Neutrophil (primary cell): ENCODE results near the gene CCR1.

Source experiments
- H3K27ac ChIP-seq: fragments of 200-600 bp; sonication (generic); 2 replicates; pipeline ENCODE4 v1.5.1; 2016; ENCODE audit warnings: mild to moderate bottlenecking, moderate library complexity
- H3K27me3 ChIP-seq: fragments of 200-600 bp; sonication (generic); 2 replicates; pipeline ENCODE4 v1.6.0; 2016; ENCODE audit warnings: mild to moderate bottlenecking
- H3K36me3 ChIP-seq: fragments of 200-600 bp; sonication (generic); 2 replicates; pipeline ENCODE4 v1.5.1; 2017
- H3K4me1 ChIP-seq, 2 experiments: fragments of 200-600 bp in 1 of 2; sonication (generic) in 1 of 2; 1 replicate in 1 of 2; 2 replicates in 1 of 2; pipeline versions ENCODE4 v1.5.1 to v1.6.1; 2013 to 2016; ENCODE audit warnings: low read depth in 1 of 2, low read length in 1 of 2, mild to moderate bottlenecking in 1 of 2, moderate library complexity in 1 of 2; ENCODE audit not compliant: control insufficient read depth in 1 of 2, insufficient read depth in 1 of 2
- H3K4me3 ChIP-seq, 2 experiments: fragments of 200-600 bp in 1 of 2; sonication (generic) in 1 of 2; 1 replicate in 1 of 2; 2 replicates in 1 of 2; pipeline ENCODE4 v1.5.1; 2013 to 2016; ENCODE audit warnings: low read depth in 1 of 2, low read length in 1 of 2, mild to moderate bottlenecking in 1 of 2, moderate library complexity in 1 of 2
- H3K9me3 ChIP-seq: fragments of 200-600 bp; sonication (generic); 2 replicates; pipeline ENCODE4 v1.5.1; 2016
- CTCF ChIP-seq: fragments of 200-600 bp; sonication (generic); IDR thresholded peaks from 2 replicates; pipeline ENCODE4 v1.5.1; 2016; ENCODE audit warnings: antibody characterized with exemption

CCR1 gene

GRCh38 chr3:46221391-46221790 is 13.3 kb upstream of the CCR1 start:
- Histone ChIP-seq H3K36me3 (no peaks in the 10 kb centered on the region), H3K9me3 (no peaks in the 10 kb centered on the region), H3K27ac (peak overlapping the region; percentile 89), H3K27me3 (no peaks in the 10 kb centered on the region), H3K4me3 (no peak overlapping the region), H3K4me1 (peaks cover 30 to 31% of the 10 kb centered on the region in 2 experiments)
- no peak for TF ChIP-seq CTCF

GRCh38 chr3:46218196-46218709 is 10.1 kb upstream of the CCR1 start:
- H3K36me3 ChIP-seq = no peaks in the 10 kb centered on the region
- no peaks in the 10 kb centered on the region for H3K27me3 ChIP-seq
- peaks cover 30 to 34% of the 10 kb centered on the region in 2 experiments for H3K4me1 ChIP-seq
- H3K4me3 ChIP-seq = no peak overlapping the region
- H3K9me3 ChIP-seq = no peaks in the 10 kb centered on the region
- TF ChIP-seq CTCF = no peak
- H3K27ac ChIP-seq = no peak overlapping the region

GRCh38 chr3:46215810-46216414 is 7.8 kb upstream of the CCR1 start:
- Histone ChIP-seq H3K27ac (no peak overlapping the region), H3K27me3 (no peaks in the 10 kb centered on the region), H3K36me3 (no peaks in the 10 kb centered on the region), H3K4me3 (no peak overlapping the region), H3K4me1 (peaks cover 21 to 23% of the 10 kb centered on the region in 2 experiments), H3K9me3 (no peaks in the 10 kb centered on the region)
- no peak for TF ChIP-seq CTCF

GRCh38 chr3:46214751-46215352 is 6.7 kb upstream of the CCR1 start:
- Histone ChIP-seq H3K4me1 (peaks cover 25 to 26% of the 10 kb centered on the region in 2 experiments), H3K9me3 (no peaks in the 10 kb centered on the region), H3K27ac (no peak overlapping the region), H3K36me3 (no peaks in the 10 kb centered on the region), H3K4me3 (no peak overlapping the region), H3K27me3 (no peaks in the 10 kb centered on the region)
- no peak for TF ChIP-seq CTCF

GRCh38 chr3:46213201-46213600 is 5.1 kb upstream of the CCR1 start:
- H3K36me3 ChIP-seq = no peaks in the 10 kb centered on the region
- H3K9me3 ChIP-seq = no peaks in the 10 kb centered on the region
- H3K4me3 ChIP-seq = peak overlapping the region in 1 of 2 experiments; percentile 8
- H3K4me1 ChIP-seq = peaks cover 41 to 43% of the 10 kb centered on the region in 2 experiments
- TF ChIP-seq CTCF = no peak
- peak overlapping the region; percentile 66 for H3K27ac ChIP-seq
- no peaks in the 10 kb centered on the region for H3K27me3 ChIP-seq
